ENCODE results near the gene ZMYM5. TPM values are rescaled to one million over a fixed set of nuclear protein-coding genes. Genes with fewer than 3 reads are reported as not detected.

The ZMYM5 gene
- total and polyA plus RNA-seq, 9 of the 15 experiments (the other 6 are each of a cell fraction or from before 2014, with no cell fraction given) = 5.4 to 11.9 (median 7.8) TPM

DNA sequence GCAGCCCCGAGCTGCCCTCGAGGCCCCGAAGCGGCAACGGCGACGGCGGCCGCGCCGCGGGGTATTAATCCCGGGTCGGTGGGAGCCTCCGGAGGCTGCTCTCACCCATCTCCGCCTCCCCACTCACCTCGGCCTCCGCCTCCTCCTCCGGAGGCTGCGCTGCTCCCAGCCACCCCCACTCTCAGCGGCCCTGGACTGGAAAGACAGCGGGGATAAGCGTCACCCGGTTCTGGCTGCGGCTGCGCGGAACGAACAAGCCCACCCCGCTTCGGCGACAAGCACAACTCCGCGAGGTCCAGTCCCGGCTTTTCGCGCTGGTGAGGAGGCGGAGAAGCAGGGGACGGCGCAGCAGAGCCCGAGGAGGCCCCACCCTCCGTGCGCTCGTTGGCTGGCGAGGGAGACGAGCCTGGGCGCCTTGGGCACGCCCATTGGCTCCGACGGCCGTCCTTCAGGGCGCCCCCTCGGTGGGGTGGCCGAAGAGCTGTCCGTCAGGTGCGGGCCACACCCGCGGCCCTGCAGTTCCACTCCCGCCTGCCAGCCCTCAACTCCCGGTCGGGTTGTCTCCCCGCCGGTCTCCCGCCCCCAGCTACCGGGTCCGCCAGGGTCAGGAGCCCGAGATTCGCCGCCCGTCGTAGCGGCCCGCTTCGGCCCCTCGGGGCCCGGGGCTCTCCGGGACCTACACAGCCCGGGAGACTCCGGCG is at the start of gene ZMYM5 (continued):
- no peak for TF ChIP-seq STAT5A (IDR thresholded peaks at IDR 0.05; ENCODE audit: borderline replicate concordance, low read length)
- no peak for TF ChIP-seq BHLHE40 (IDR thresholded peaks at IDR 0.05; ENCODE audit: low read length)
- TF ChIP-seq SRSF7 (optimal IDR thresholded peaks at IDR 0.05; ENCODE audit: low read depth, low read length) = no peak
- TF ChIP-seq POLR2H (tag; IDR thresholded peaks at IDR 0.05; ENCODE audit: low read depth) = peak; percentile 81
- no peak for TF ChIP-seq ZNF239 (CRISPR knock-in tag; IDR thresholded peaks at IDR 0.05)
- TF ChIP-seq ZBTB26 (CRISPR knock-in tag; IDR thresholded peaks at IDR 0.05) = no peak
- no peak for TF ChIP-seq NR2C1 (IDR thresholded peaks at IDR 0.05)
- TF ChIP-seq NR2C1 (tag; IDR thresholded peaks at IDR 0.05) = no peak
- TF ChIP-seq BRD4 (IDR thresholded peaks at IDR 0.05) = no peak
- TF ChIP-seq DPF2 (IDR thresholded peaks at IDR 0.05) = no peak
- no peak for TF ChIP-seq TCF15 (CRISPR knock-in tag; IDR thresholded peaks at IDR 0.05)
- no peak for TF ChIP-seq FOXJ2 (tag; IDR thresholded peaks at IDR 0.05)
- no peak for TF ChIP-seq CBFA2T3 (IDR thresholded peaks at IDR 0.05)
- TF ChIP-seq, protein P1, sequence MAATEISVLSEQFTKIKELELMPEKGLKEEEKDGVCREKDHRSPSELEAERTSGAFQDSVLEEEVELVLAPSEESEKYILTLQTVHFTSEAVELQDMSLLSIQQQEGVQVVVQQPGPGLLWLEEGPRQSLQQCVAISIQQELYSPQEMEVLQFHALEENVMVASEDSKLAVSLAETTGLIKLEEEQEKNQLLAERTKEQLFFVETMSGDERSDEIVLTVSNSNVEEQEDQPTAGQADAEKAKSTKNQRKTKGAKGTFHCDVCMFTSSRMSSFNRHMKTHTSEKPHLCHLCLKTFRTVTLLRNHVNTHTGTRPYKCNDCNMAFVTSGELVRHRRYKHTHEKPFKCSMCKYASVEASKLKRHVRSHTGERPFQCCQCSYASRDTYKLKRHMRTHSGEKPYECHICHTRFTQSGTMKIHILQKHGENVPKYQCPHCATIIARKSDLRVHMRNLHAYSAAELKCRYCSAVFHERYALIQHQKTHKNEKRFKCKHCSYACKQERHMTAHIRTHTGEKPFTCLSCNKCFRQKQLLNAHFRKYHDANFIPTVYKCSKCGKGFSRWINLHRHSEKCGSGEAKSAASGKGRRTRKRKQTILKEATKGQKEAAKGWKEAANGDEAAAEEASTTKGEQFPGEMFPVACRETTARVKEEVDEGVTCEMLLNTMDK (IDR thresholded peaks at IDR 0.05; ENCODE audit: borderline replicate concordance, insufficient read depth, low read depth, low read length, poor library complexity, severe bottlenecking) = no peak
- TF ChIP-seq, protein P2, sequence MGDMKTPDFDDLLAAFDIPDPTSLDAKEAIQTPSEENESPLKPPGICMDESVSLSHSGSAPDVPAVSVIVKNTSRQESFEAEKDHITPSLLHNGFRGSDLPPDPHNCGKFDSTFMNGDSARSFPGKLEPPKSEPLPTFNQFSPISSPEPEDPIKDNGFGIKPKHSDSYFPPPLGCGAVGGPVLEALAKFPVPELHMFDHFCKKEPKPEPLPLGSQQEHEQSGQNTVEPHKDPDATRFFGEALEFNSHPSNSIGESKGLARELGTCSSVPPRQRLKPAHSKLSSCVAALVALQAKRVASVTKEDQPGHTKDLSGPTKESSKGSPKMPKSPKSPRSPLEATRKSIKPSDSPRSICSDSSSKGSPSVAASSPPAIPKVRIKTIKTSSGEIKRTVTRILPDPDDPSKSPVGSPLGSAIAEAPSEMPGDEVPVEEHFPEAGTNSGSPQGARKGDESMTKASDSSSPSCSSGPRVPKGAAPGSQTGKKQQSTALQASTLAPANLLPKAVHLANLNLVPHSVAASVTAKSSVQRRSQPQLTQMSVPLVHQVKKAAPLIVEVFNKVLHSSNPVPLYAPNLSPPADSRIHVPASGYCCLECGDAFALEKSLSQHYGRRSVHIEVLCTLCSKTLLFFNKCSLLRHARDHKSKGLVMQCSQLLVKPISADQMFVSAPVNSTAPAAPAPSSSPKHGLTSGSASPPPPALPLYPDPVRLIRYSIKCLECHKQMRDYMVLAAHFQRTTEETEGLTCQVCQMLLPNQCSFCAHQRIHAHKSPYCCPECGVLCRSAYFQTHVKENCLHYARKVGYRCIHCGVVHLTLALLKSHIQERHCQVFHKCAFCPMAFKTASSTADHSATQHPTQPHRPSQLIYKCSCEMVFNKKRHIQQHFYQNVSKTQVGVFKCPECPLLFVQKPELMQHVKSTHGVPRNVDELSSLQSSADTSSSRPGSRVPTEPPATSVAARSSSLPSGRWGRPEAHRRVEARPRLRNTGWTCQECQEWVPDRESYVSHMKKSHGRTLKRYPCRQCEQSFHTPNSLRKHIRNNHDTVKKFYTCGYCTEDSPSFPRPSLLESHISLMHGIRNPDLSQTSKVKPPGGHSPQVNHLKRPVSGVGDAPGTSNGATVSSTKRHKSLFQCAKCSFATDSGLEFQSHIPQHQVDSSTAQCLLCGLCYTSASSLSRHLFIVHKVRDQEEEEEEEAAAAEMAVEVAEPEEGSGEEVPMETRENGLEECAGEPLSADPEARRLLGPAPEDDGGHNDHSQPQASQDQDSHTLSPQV (IDR thresholded peaks at IDR 0.05) = no peak
- TF ChIP-seq MYNN (IDR thresholded peaks at IDR 0.05) = no peak
- TF ChIP-seq MYNN (CRISPR knock-in tag; IDR thresholded peaks at IDR 0.05) = no peak
- no peak for TF ChIP-seq EZH2 (IDR thresholded peaks at IDR 0.05; ENCODE audit: borderline replicate concordance, low read depth, low read length)
- TF ChIP-seq ZBTB7A (IDR thresholded peaks at IDR 0.05; ENCODE audit: borderline replicate concordance, control insufficient read depth, low read depth, low read length) = peak; percentile 55; the same call in 1 of the 2 replicates
- TF ChIP-seq MEF2A (IDR thresholded peaks at IDR 0.05; ENCODE audit: control insufficient read depth, low read depth, low read length) = no peak
- peak; percentile 92 for TF ChIP-seq ASH1L (IDR thresholded peaks at IDR 0.05; ENCODE audit: borderline replicate concordance, low read depth, partially characterized antibody)
- TF ChIP-seq NELFE (IDR thresholded peaks at IDR 0.05; ENCODE audit: insufficient read depth, insufficient read length) = no peak
